H1 (cell line): ENCODE data around the gene TKFC. TPM values are rescaled to one million over a fixed set of nuclear protein-coding genes. Genes with fewer than 3 reads are reported as not detected.
A peak's percentile ranks its signal among the peaks of the same experiment; 100 is the strongest.

ENCODE experiments used
- CTCF ChIA-PET: fragments of 300-600 bp; sonication (Branson Sonifier 250); formaldehyde crosslinking; loops from one replicate; lab custom pipeline; 2021; ENCODE audit not compliant: partially characterized antibody; lab: Charles Lee
- POLR2A ChIA-PET: fragments of 300-600 bp; sonication (Branson Sonifier 250); formaldehyde crosslinking; loops from one replicate; lab custom pipeline; 2021; ENCODE audit warnings: inconsistent platforms; ENCODE audit not compliant: partially characterized antibody; lab: Charles Lee
- DNase-seq, 2 experiments: peaks; one replicate each; pipeline versions ENCODE4 v3.0.0 to v3.0.0-alpha.2; 2010 to 2022; ENCODE audit warnings: low spot score in 2 of 2, low read depth in 1 of 2, mixed read lengths in 1 of 2
- FAIRE-seq: peaks from 2 replicates; lab custom pipeline; 2011; peaks lifted over from hg19 to GRCh38; lab: Jason Lieb, UNC
- H2AFZ ChIP-seq: 2 replicates; pipeline ENCODE4 v1.8.1; 2012; ENCODE audit warnings: low read length, inconsistent platforms
- H2AK5ac ChIP-seq: 2 replicates; pipeline ENCODE4 v1.6.1; 2013; ENCODE audit warnings: low read depth, low read length
- H2BK120ac ChIP-seq: replicated peaks from 2 replicates; pipeline ENCODE3; 2013; ENCODE audit warnings: low read depth, low read length, inconsistent platforms
- H2BK12ac ChIP-seq: 2 replicates; pipeline ENCODE4 v1.6.1; 2013; ENCODE audit warnings: low read depth, low read length
- H2BK15ac ChIP-seq: 2 replicates; pipeline ENCODE4 v1.6.1; 2013; ENCODE audit warnings: low read length
- H2BK20ac ChIP-seq: 2 replicates; pipeline ENCODE4 v1.6.1; 2013; ENCODE audit warnings: low read length
- H2BK5ac ChIP-seq: 2 replicates; pipeline ENCODE4 v1.6.1; 2013; ENCODE audit warnings: low read depth, low read length
- H3K14ac ChIP-seq: 2 replicates; pipeline ENCODE4 v1.6.1; 2013; ENCODE audit warnings: inconsistent platforms; ENCODE audit not compliant: insufficient read length
- H3K18ac ChIP-seq: 2 replicates; pipeline ENCODE4 v1.6.1; 2013; ENCODE audit warnings: low read length; ENCODE audit errors: extremely low read depth
- H3K23ac ChIP-seq: 2 replicates; pipeline ENCODE4 v1.6.1; 2013; ENCODE audit warnings: inconsistent platforms; ENCODE audit not compliant: insufficient read length
- H3K23me2 ChIP-seq: 2 replicates; pipeline ENCODE4 v1.6.1; 2013; ENCODE audit warnings: low read depth, low read length
- H3K27ac ChIP-seq: 2 replicates; pipeline ENCODE4 v1.6.1; 2011; ENCODE audit warnings: low read depth, low read length, inconsistent platforms
- H3K27me3 ChIP-seq, 4 experiments: replicated peaks in 1 of 4; 1 replicate in 1 of 4; 2 replicates in 3 of 4; pipeline versions ENCODE4 v1.6.1 to v1.8.1; 2011 to 2013; ENCODE audit warnings: low read length in 3 of 4, mild to moderate bottlenecking in 3 of 4, inconsistent platforms in 2 of 4, mixed read lengths in 2 of 4, moderate library complexity in 1 of 4; ENCODE audit not compliant: control insufficient read depth in 3 of 4, insufficient read depth in 3 of 4; ENCODE audit errors: extremely low read depth in 1 of 4
- H3K36me3 ChIP-seq, 4 experiments: 2 replicates each; pipeline versions ENCODE4 v1.6.1 to v1.8.1; 2011 to 2013; ENCODE audit warnings: mild to moderate bottlenecking in 4 of 4, low read length in 3 of 4, moderate library complexity in 2 of 4, control low read depth in 1 of 4, inconsistent platforms in 1 of 4; ENCODE audit not compliant: insufficient read depth in 4 of 4, control insufficient read depth in 2 of 4
- H3K4ac ChIP-seq: replicated peaks from 2 replicates; pipeline ENCODE3; 2013; ENCODE audit warnings: low read length, low read depth, mixed read lengths, inconsistent platforms; ENCODE audit not compliant: insufficient read length
- H3K4me1 ChIP-seq, 4 experiments: replicated peaks in 1 of 4; 1 replicate in 1 of 4; 2 replicates in 3 of 4; pipeline versions ENCODE4 v1.6.1 to v1.8.1; 2011 to 2013; ENCODE audit warnings: low read length in 3 of 4, inconsistent platforms in 2 of 4, mixed read lengths in 1 of 4; ENCODE audit not compliant: insufficient read depth in 4 of 4, control insufficient read depth in 3 of 4
- H3K4me2 ChIP-seq, 2 experiments: 2 replicates each; pipeline versions ENCODE4 v1.6.1 to v1.8.1; 2011 to 2013; ENCODE audit warnings: low read depth in 2 of 2, low read length in 2 of 2, control low read depth in 1 of 2, inconsistent platforms in 1 of 2, mild to moderate bottlenecking in 1 of 2; ENCODE audit not compliant: insufficient read depth in 1 of 2
- H3K4me3 ChIP-seq, 4 experiments: fragments of 200-600, 300-600 bp in 1 of 4; sonication (generic), shearing (Covaris generic), sonication (Bioruptor Twin) in 1 of 4; 2 replicates each; pipeline versions ENCODE4 v1.5.1 to v1.8.1; 2011 to 2016; ENCODE audit warnings: low read length in 4 of 4, low read depth in 3 of 4, control low read depth in 2 of 4, inconsistent platforms in 2 of 4, mild to moderate bottlenecking in 2 of 4, mixed read lengths in 1 of 4, moderate library complexity in 1 of 4; ENCODE audit not compliant: insufficient read depth in 2 of 4; ENCODE audit errors: extremely low read depth in 1 of 4
- H3K56ac ChIP-seq: replicated peaks from 2 replicates; pipeline ENCODE3; 2013; ENCODE audit warnings: low read depth, mild to moderate bottlenecking, mixed read lengths, low read length, inconsistent platforms; ENCODE audit not compliant: insufficient read length
- H3K79me1 ChIP-seq: 2 replicates; pipeline ENCODE4 v1.6.1; 2013; ENCODE audit warnings: low read depth, low read length, control low read depth
- H3K79me2 ChIP-seq, 2 experiments: 2 replicates each; pipeline versions ENCODE4 v1.6.1 to v1.8.1; 2012 to 2013; ENCODE audit warnings: low read length in 2 of 2, mild to moderate bottlenecking in 2 of 2, inconsistent platforms in 1 of 2; ENCODE audit not compliant: insufficient read depth in 2 of 2, control insufficient read depth in 1 of 2
- H3K9ac ChIP-seq, 4 experiments: replicated peaks in 1 of 4; 1 replicate in 1 of 4; 2 replicates in 3 of 4; pipeline versions ENCODE4 v1.6.1 to v1.8.1; 2011 to 2013; ENCODE audit warnings: low read depth in 3 of 4, low read length in 3 of 4, control low read depth in 2 of 4, mild to moderate bottlenecking in 2 of 4, moderate library complexity in 2 of 4, inconsistent platforms in 1 of 4; ENCODE audit errors: extremely low read depth in 1 of 4
- H3K9me3 ChIP-seq, 2 experiments: 2 replicates each; pipeline versions ENCODE4 v1.6.1 to v1.8.1; 2012 to 2013; ENCODE audit warnings: mild to moderate bottlenecking in 2 of 2, moderate library complexity in 2 of 2, control low read depth in 1 of 2, inconsistent platforms in 1 of 2, low read depth in 1 of 2, low read length in 1 of 2, mixed read lengths in 1 of 2; ENCODE audit not compliant: insufficient read depth in 2 of 2
- H4K20me1 ChIP-seq, 2 experiments: replicated peaks in 1 of 2; 2 replicates each; pipeline versions ENCODE3 to v1.8.1; 2011 to 2013; ENCODE audit warnings: inconsistent platforms in 2 of 2, low read length in 2 of 2, mild to moderate bottlenecking in 1 of 2; ENCODE audit not compliant: insufficient read depth in 2 of 2, control insufficient read depth in 1 of 2
- H4K5ac ChIP-seq: 2 replicates; pipeline ENCODE4 v1.6.1; 2013; ENCODE audit warnings: low read length, low read depth, mixed read lengths, inconsistent platforms; ENCODE audit not compliant: insufficient read length
- H4K8ac ChIP-seq: 2 replicates; pipeline ENCODE4 v1.8.0; 2013; ENCODE audit warnings: mild to moderate bottlenecking, moderate library complexity, low read length, inconsistent platforms; ENCODE audit not compliant: insufficient read depth; ENCODE audit errors: extremely low read depth
- H4K91ac ChIP-seq: replicated peaks from 2 replicates; pipeline ENCODE3; 2013; ENCODE audit warnings: low read length, mixed read lengths, inconsistent platforms; ENCODE audit not compliant: insufficient read length
- ASH2L ChIP-seq: fragments of 200-600, 300-600 bp; sonication (generic); IDR thresholded peaks from one replicate; pipeline ENCODE4 v1.7.1; 2017; ENCODE audit warnings: low read length
- BRCA1 ChIP-seq: IDR thresholded peaks from 2 replicates; pipeline ENCODE4 v1.6.1; 2012; ENCODE audit warnings: low read depth, low read length, improper control_type of control experiment
- CEBPB ChIP-seq: IDR thresholded peaks from 2 replicates; pipeline ENCODE4 v1.6.1; 2012; ENCODE audit warnings: low read depth, low read length
- CTBP2 ChIP-seq: IDR thresholded peaks from 2 replicates; pipeline ENCODE4 v1.7.0; 2011; ENCODE audit warnings: borderline replicate concordance, mild to moderate bottlenecking, moderate library complexity, mixed read lengths, low read length; ENCODE audit not compliant: insufficient read depth, insufficient read length
- JUN ChIP-seq: IDR thresholded peaks from 2 replicates; pipeline ENCODE4 v1.6.1; 2011; ENCODE audit warnings: low read depth, mild to moderate bottlenecking, improper control_type of control experiment, low read length
- NANOG ChIP-seq: IDR thresholded peaks from 2 replicates; pipeline ENCODE4 v1.6.1; 2011; ENCODE audit warnings: low read length, low read depth, mild to moderate bottlenecking, inconsistent platforms; ENCODE audit not compliant: insufficient read depth, poor library complexity, severe bottlenecking
- PHF8 ChIP-seq: fragments of 200-600 bp; sonication (generic); conservative IDR thresholded peaks from 2 replicates; pipeline ENCODE4 v1.7.1; 2012; ENCODE audit warnings: low read depth, mild to moderate bottlenecking, inconsistent platforms, low read length, moderate library complexity
- RBBP5 ChIP-seq: IDR thresholded peaks from 2 replicates; pipeline ENCODE4 v1.7.1; 2012; ENCODE audit warnings: low read depth, mild to moderate bottlenecking, inconsistent platforms, low read length, moderate library complexity, borderline replicate concordance
- SIN3A ChIP-seq, 2 experiments: IDR thresholded peaks in 1 of 2; conservative IDR thresholded peaks in 1 of 2; 2 replicates each; pipeline ENCODE4 v1.6.1; 2011 to 2012; ENCODE audit warnings: low read length in 2 of 2, improper control_type of control experiment in 1 of 2, low read depth in 1 of 2, mild to moderate bottlenecking in 1 of 2
- SIX5 ChIP-seq: IDR thresholded peaks from 2 replicates; pipeline ENCODE4 v1.6.1; 2011; ENCODE audit warnings: mild to moderate bottlenecking, low read depth, low read length
- TBP ChIP-seq: IDR thresholded peaks from 2 replicates; pipeline ENCODE4 v1.6.1; 2011; ENCODE audit warnings: low read depth, low read length, improper control_type of control experiment
- WGBS, 2 experiments: shearing (Covaris generic) in 1 of 2; methylation state at CpG; one replicate each; pipeline versions ENCODE4 v1.1.6 to v1.1.7; 2013 to 2015; ENCODE audit warnings: low lambda C conversion rate in 2 of 2, mixed read lengths in 2 of 2, inconsistent platforms in 1 of 2, low coverage in 1 of 2, missing lambda C conversion rate in 1 of 2; ENCODE audit not compliant: insufficient replicate concordance in 2 of 2, insufficient coverage in 1 of 2, insufficient read length in 1 of 2; ENCODE audit errors: extremely low coverage in 1 of 2, missing lambda C conversion rate in 1 of 2; 5-methylcytosine and 5-hydroxymethylcytosine counted together
- polyA plus RNA-seq, 7 experiments: library from polyadenylated mRNA; depleted of rRNA in 3 of 7; stranded (reverse) in 5 of 7; unstranded in 2 of 7; fragments of >200 nt in 5 of 7; fragments of 200-250 nt in 2 of 7; gene quantifications; 1 replicate in 5 of 7; 2 replicates in 1 of 7; 4 replicates in 1 of 7; pipeline versions ENCODE4 v1.2.1 to v1.2.3, GENCODE V29; 2011 to 2013; ENCODE audit warnings: missing spikeins in 2 of 7, mixed read lengths in 2 of 7
- total RNA-seq: library from RNA; stranded (reverse); fragmentation: NEBNext Ultra II Directional; extraction: Animal tissue kit (Norgen Biotek cat#: 25700); gene quantifications from 2 replicates; pipeline ENCODE4 v1.2.1, GENCODE V29; 2021

The TKFC gene
- total and polyA plus RNA-seq, 2 of the 8 experiments (the other 6 are each of a cell fraction or from before 2014, with no cell fraction given): 53.5 to 55.0 TPM

DNA sequence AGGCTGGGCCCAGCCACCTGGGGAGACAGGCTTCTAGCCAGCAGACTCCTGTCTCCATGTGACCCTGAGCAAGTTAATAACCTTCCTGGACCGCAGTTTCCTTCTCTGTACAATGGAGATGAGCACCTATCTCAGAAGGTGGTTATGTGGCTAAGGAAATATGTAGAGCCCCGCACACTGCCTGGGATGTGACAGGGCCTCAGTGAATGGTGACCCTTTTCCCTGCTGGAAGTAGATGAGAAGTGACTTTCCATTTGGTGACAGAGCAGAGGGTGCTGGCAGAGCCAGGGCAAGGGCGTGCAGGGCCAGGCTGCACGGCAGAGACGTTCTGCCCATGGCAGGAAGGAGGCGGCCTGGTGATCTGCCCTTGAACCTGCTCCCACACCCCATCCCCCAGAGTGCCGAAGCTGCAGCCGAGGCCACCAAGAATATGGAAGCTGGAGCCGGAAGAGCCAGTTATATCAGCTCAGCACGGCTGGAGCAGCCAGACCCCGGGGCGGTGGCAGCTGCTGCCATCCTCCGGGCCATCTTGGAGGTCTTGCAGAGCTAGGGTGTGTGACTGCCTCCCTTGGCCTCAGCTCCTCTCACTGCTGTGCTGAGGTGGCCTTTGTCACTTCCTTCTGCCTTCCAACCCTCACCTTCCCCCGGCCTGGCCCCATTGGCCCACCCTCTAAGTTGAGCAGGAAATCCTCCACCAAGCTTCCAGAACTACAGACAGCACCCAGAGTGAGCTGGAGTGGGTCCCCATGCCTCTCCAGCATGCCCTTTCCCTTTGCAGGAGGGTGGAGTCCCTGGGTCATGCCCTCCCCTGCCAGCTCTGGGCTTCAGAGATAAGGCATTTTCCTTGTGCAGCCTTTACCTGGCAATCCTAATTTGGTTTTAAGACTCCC, 13.2 kb downstream of the TKFC start:
- no peak overlapping the region for H3K56ac ChIP-seq
- no peak for DNase-seq
- no peak overlapping the region for H3K27ac ChIP-seq
- H2BK120ac ChIP-seq: no peak overlapping the region
- no peak overlapping the region for H2BK20ac ChIP-seq
- no peak overlapping the region for H3K4me2 ChIP-seq
- H3K4ac ChIP-seq: no peak overlapping the region
- no peak overlapping the region for H3K4me3 ChIP-seq
- ChIA-PET POLR2A (interaction anchor here (1.3 to 39.7 kb wide), 3 partner anchors 10 to 24 kb away, joined by 4 to 1106 read pairs (median 61); partner anchors contain the start of genes CYB561A3, DDB1, TKFC and TMEM138), CTCF (interaction anchor here (6.8 to 7.1 kb wide), 2 partner anchors 10 to 39 kb away, joined by 55 to 80 read pairs; no protein-coding TSS in a partner anchor)
- H3K27me3 ChIP-seq: no peaks in the 10 kb centered on the region
- no peak overlapping the region for H4K91ac ChIP-seq
- no peak overlapping the region for H2AFZ ChIP-seq
- WGBS, 2 experiments: 91% methylated on average over 14 of the region's 14 CpGs; no CpG with 5 or more reads in 1 of the 2 experiments
- H3K4me1 ChIP-seq: no peaks in the 10 kb centered on the region
- FAIRE-seq: no peak
- no peak overlapping the region for H3K23ac ChIP-seq
- H3K18ac ChIP-seq: no peak overlapping the region
- no peaks in the 10 kb centered on the region for H3K9me3 ChIP-seq
- H4K5ac ChIP-seq: no peak overlapping the region
- H4K8ac ChIP-seq: peak overlapping the region; percentile 41; the same call in 1 of the 2 replicates
- H2AK5ac ChIP-seq: no peak overlapping the region
- no peak overlapping the region for H2BK12ac ChIP-seq
- no peak overlapping the region for H2BK5ac ChIP-seq
- H3K9ac ChIP-seq: no peak overlapping the region
- peaks cover 0 to 17% (median 9%) of the 10 kb centered on the region in 4 experiments; a peak in 4 of 8 replicates for H3K36me3 ChIP-seq
- peaks cover 0 to 5% of the 10 kb centered on the region in 2 experiments for H4K20me1 ChIP-seq
- no peaks in the 10 kb centered on the region for H3K79me2 ChIP-seq
- no peaks in the 10 kb centered on the region; the same call in 1 of the 2 replicates for H3K79me1 ChIP-seq
- H3K14ac ChIP-seq: no peak overlapping the region
- H2BK15ac ChIP-seq: no peak overlapping the region
- H3K23me2 ChIP-seq: no peaks in the 10 kb centered on the region
- TF ChIP-seq SIX5 (no peak), RBBP5 (no peak), CEBPB (no peak), SIN3A (conservative IDR thresholded peaks at IDR 0.05 in 1 of 2, IDR thresholded peaks at IDR 0.05 in 1 of 2; ENCODE audit: low read depth in 1 of 2, low read length in 2 of 2) (no peak), CTBP2 (no peak), BRCA1 (no peak), TBP (no peak), JUN (no peak), PHF8 (no peak), NANOG (no peak), ASH2L (no peak)
